Ishikawa (cell line): ENCODE measurements around the gene RRBP1.
A peak's percentile ranks its signal among the peaks of the same experiment; 100 is the strongest.

Source experiments
- CEBPB ChIP-seq: IDR thresholded peaks from 2 replicates; pipeline ENCODE4 v1.6.1; 2012
- CREB1 ChIP-seq: IDR thresholded peaks from 2 replicates; pipeline ENCODE4 v1.6.1; 2012; ENCODE audit warnings: low read depth
- EGR1 ChIP-seq: IDR thresholded peaks from 2 replicates; pipeline ENCODE4 v1.6.1; 2012
- EP300 ChIP-seq: IDR thresholded peaks from 2 replicates; pipeline ENCODE4 v1.6.1; 2012; ENCODE audit warnings: borderline replicate concordance
- FOXM1 ChIP-seq: IDR thresholded peaks from 2 replicates; pipeline ENCODE4 v1.6.1; 2012; ENCODE audit warnings: low read depth, borderline replicate concordance
- NFIC ChIP-seq: IDR thresholded peaks from 2 replicates; pipeline ENCODE4 v1.6.1; 2012
- RAD21 ChIP-seq: IDR thresholded peaks from 2 replicates; pipeline ENCODE4 v1.6.1; 2012; ENCODE audit warnings: low read depth
- REST ChIP-seq: IDR thresholded peaks from 2 replicates; pipeline ENCODE4 v1.6.1; 2012; ENCODE audit warnings: low read depth, mild to moderate bottlenecking
- TAF1 ChIP-seq: IDR thresholded peaks from 2 replicates; pipeline ENCODE4 v1.6.1; 2012; ENCODE audit warnings: low read depth, mild to moderate bottlenecking
- TCF12 ChIP-seq: IDR thresholded peaks from 2 replicates; pipeline ENCODE4 v1.6.1; 2012; ENCODE audit warnings: low read depth
- TEAD4 ChIP-seq: IDR thresholded peaks from 2 replicates; pipeline ENCODE4 v1.6.1; 2012
- YY1 ChIP-seq: IDR thresholded peaks from 2 replicates; pipeline ENCODE4 v1.6.1; 2012; ENCODE audit warnings: low read depth
- ZBTB7A ChIP-seq: IDR thresholded peaks from 2 replicates; pipeline ENCODE4 v1.6.1; 2012; ENCODE audit warnings: low read depth
- TF ChIP-seq, protein P1 (sequence below): IDR thresholded peaks from 2 replicates; pipeline ENCODE4 v1.6.1; 2012
- TF ChIP-seq, protein P2 (sequence below): IDR thresholded peaks from 2 replicates; pipeline ENCODE4 v1.6.1; 2012

RRBP1 gene

GRCh38 chr20:17594443-17594842 is 87.6 kb downstream of the RRBP1 start:
- TF ChIP-seq TEAD4 (peak; percentile 89), NFIC (peak; percentile 54), YY1 (0 out of 2 replicates have a peak, but pooled peaks have one; percentile 34), EP300 (no peak)

- TF ChIP-seq REST (no peak), TCF12 (no peak), EGR1 (no peak), EP300 (no peak)
Observed at GRCh38 chr20:17593902-17594301, 88.1 kb downstream of the RRBP1 start.

GRCh38 chr20:17590245-17590644 is 91.8 kb downstream of the RRBP1 start:
- no peak for TF ChIP-seq CEBPB
- no peak for TF ChIP-seq TAF1
- no peak for TF ChIP-seq NFIC
- no peak for TF ChIP-seq EGR1
- no peak for TF ChIP-seq RAD21
- TF ChIP-seq, protein P1, sequence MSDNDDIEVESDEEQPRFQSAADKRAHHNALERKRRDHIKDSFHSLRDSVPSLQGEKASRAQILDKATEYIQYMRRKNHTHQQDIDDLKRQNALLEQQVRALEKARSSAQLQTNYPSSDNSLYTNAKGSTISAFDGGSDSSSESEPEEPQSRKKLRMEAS = no peak
- no peak for TF ChIP-seq FOXM1
- no peak for TF ChIP-seq YY1
- TF ChIP-seq TCF12 = no peak
- TF ChIP-seq ZBTB7A = no peak
- no peak for TF ChIP-seq REST
- no peak for TF ChIP-seq EP300
- TF ChIP-seq CREB1 = no peak
- TF ChIP-seq, protein P2, sequence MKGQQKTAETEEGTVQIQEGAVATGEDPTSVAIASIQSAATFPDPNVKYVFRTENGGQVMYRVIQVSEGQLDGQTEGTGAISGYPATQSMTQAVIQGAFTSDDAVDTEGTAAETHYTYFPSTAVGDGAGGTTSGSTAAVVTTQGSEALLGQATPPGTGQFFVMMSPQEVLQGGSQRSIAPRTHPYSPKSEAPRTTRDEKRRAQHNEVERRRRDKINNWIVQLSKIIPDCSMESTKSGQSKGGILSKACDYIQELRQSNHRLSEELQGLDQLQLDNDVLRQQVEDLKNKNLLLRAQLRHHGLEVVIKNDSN = no peak
- TF ChIP-seq TEAD4 = no peak

- TF ChIP-seq CREB1 (no peak), TCF12 (no peak), CEBPB (no peak), EP300 (no peak), FOXM1 (no peak), EGR1 (no peak), TEAD4 (no peak), REST (no peak), TAF1 (no peak), NFIC (no peak), YY1 (no peak), RAD21 (no peak), ZBTB7A (no peak)
- TF ChIP-seq, protein P2 = no peak
- TF ChIP-seq, protein P1 = no peak
Observed at GRCh38 chr20:17589161-17589834, 92.7 kb downstream of the RRBP1 start.

DNA sequence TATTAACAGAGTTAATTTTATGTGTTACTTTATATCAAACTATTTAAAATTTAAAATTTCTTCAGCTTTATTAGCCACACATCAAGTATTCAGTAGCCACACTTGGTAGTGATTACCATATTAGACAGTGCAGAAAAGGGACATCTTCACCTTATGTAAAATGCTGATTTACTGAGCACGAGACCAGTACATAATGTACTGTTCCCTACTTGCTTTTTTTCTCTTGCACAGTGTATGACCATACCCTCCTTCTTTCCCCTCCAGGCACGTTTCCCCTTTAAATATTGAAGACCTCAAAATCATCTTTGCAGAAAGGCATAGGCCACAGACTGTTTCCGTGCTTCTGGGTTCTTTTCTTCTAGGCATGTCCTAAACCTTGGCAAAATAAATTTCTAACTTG is 94.2 kb downstream of the RRBP1 start:
- no peak for TF ChIP-seq TAF1
- TF ChIP-seq CEBPB = no peak
- TF ChIP-seq FOXM1 = no peak
- no peak for TF ChIP-seq ZBTB7A
- TF ChIP-seq, protein P1 = no peak
